IPS DF 4.7 (cell line): ENCODE measurements around the gene IGFL1.
A peak's percentile ranks its signal among the peaks of the same experiment; 100 is the strongest.
"Not testable (repeated sequence)": the region's sequence is repeated elsewhere in the genome, so short reads cannot be mapped to it uniquely, and the experiment has no call there.

Experiments used
- DNase-seq: peaks from one replicate; pipeline ENCODE4 v3.0.0-alpha.2; 2013; ENCODE audit warnings: low spot score; ENCODE audit errors: extremely low read depth

Gene IGFL1

GRCh38 chr19:46264801-46265200 lies 35.3 kb downstream of the IGFL1 start:
- DNase-seq = not testable (repeated sequence)

- peak; percentile 71 for DNase-seq
Measured at GRCh38 chr19:46265217-46265828, 35.8 kb downstream of the IGFL1 start.

- DNase-seq = no peak
Measured at GRCh38 chr19:46269101-46269500, 39.6 kb downstream of the IGFL1 start.

GRCh38 chr19:46270521-46271256 lies 41.1 kb downstream of the IGFL1 start:
- peak; percentile 19 for DNase-seq

- no peak for DNase-seq
Measured at GRCh38 chr19:46271481-46272197, 42.1 kb downstream of the IGFL1 start.

GRCh38 chr19:46273931-46274330 lies 44.4 kb downstream of the IGFL1 start:
- DNase-seq = not testable (repeated sequence)

- no peak for DNase-seq
Measured at GRCh38 chr19:46279177-46279576, 49.6 kb downstream of the IGFL1 start.
